Measurements from ENCODE around the gene GSTM5.

Gene GSTM5

DNA sequence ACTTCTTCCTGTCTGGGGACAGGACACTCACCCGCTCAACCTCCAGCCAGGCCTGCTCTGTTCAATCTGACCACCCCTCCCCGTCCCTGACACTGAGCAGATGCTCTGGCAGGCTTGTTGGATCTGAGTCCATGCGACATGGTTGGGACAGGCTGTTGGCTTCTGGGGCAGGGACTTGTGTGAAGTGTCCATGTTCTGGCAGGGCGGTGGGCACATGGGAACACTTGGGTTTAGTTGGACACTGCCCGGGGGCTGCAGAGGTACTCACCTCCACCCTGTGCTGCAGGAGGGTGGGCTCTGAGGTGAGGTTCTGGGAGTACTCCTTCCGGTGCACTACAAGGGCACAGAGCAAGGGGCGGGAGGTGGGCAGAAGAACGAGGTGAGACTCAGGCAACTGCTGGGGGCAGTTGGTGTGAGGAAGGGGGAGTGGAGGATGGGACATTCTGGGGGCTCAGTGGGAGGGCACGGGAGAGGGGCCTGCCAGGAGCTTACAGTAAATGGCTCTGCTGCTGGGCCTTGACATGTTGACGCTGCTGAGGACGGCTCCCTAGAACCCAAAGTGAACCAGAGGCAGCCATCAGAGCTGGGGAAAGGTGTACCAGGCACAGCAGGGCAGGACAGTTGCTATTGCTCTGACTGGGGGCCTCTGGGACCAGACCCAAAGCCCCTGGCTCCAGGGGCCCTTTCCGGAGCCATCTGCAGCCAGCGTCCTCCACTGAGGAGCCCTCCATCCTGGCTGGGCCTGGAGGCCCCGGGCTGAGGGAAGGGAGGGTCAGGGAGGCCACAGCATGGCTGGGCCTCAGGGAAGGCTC, 49.4 kb downstream of the GSTM5 start:
- in situ Hi-C loops (cut with MboI; ENCODE audit: low sequenced_read_pairs, unreplicated experiment): no loop called here
- no peak for DNase-seq (ENCODE audit: low spot score)

DNA sequence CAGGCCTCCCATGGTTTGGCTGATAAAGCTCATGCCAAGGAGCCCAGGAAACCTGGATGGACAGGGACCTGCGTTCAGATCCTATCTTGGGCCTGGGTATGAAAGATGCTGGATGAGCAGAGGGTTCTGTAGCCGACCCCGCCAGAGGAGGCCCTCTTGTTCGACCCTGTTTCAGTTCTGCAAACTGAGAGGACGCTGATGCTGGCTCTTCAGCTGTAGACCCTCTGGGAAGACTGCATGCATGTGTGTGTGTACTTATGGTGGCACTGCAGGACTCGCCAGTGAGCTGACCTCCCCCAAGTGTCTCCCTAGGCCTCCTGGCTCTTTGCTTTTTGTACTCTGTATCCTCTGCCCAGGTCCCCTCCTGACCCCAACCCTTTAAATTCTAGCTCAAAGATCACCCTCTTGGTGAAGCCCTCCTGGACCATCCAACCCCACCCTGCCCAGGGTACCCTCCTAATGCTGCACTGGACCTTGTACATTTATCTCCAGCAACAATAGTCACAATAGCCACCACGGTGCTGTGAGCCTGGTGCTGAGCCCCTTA, 50.1 kb downstream of the GSTM5 start:
- no peak for DNase-seq (ENCODE audit: low spot score)
- TF ChIP-seq, protein P1, sequence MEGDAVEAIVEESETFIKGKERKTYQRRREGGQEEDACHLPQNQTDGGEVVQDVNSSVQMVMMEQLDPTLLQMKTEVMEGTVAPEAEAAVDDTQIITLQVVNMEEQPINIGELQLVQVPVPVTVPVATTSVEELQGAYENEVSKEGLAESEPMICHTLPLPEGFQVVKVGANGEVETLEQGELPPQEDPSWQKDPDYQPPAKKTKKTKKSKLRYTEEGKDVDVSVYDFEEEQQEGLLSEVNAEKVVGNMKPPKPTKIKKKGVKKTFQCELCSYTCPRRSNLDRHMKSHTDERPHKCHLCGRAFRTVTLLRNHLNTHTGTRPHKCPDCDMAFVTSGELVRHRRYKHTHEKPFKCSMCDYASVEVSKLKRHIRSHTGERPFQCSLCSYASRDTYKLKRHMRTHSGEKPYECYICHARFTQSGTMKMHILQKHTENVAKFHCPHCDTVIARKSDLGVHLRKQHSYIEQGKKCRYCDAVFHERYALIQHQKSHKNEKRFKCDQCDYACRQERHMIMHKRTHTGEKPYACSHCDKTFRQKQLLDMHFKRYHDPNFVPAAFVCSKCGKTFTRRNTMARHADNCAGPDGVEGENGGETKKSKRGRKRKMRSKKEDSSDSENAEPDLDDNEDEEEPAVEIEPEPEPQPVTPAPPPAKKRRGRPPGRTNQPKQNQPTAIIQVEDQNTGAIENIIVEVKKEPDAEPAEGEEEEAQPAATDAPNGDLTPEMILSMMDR (IDR thresholded peaks at IDR 0.05; ENCODE audit: borderline replicate concordance, control extremely low read depth, extremely low read depth, insufficient read depth, missing control alignments): no peak
- in situ Hi-C loops (cut with MboI; ENCODE audit: low sequenced_read_pairs, unreplicated experiment): no loop called here

More for the DNA sequence above, 49.4 kb downstream of the GSTM5 start:
- TF ChIP-seq, protein P1 (IDR thresholded peaks at IDR 0.05; ENCODE audit: borderline replicate concordance, control extremely low read depth, extremely low read depth, insufficient read depth, missing control alignments): no peak

DNA sequence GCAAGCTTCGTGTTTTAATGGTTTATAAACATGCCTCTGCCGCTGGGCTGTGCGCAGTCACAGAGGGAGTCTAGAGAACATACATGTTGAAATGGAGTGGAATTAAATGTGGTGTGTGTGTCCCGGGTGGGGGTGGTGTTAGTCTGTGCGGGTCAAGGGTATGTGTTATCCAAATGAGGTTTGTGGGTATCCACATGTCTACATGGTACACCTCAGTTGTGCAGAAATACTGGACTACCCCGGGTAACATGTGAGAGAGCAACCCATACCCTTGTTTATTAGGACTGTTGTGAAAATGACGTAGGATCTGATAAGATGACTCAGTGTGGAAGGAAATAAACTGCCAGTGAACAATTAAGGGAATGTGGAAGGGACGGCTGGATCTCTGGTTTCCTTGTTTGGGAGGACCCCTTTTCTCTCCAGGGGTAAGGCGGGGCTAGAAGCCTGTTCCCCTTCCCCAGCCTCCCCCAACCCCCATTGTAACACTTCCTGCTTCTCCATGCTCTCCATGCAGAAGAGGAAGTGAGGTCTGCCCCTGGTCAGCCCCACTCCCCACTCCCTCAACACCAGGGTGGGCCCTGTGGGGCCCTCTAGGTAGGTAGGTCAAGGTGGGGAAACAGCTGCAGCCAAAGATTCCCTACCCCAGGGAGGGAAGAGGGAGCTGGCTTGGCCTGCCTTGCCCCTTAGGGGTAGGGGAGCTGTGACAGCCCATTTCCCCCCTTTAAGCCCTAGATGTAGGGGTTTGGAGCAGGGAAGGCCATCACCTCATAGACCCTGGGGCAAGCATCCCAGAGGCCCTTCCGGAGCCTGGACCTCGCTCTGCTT, 51.0 kb downstream of the GSTM5 start:
- in situ Hi-C loops (cut with MboI; ENCODE audit: low sequenced_read_pairs, unreplicated experiment): no loop called here
- TF ChIP-seq, protein P1 (IDR thresholded peaks at IDR 0.05; ENCODE audit: borderline replicate concordance, control extremely low read depth, extremely low read depth, insufficient read depth, missing control alignments): no peak
- DNase-seq (ENCODE audit: low spot score): no peak

DNA sequence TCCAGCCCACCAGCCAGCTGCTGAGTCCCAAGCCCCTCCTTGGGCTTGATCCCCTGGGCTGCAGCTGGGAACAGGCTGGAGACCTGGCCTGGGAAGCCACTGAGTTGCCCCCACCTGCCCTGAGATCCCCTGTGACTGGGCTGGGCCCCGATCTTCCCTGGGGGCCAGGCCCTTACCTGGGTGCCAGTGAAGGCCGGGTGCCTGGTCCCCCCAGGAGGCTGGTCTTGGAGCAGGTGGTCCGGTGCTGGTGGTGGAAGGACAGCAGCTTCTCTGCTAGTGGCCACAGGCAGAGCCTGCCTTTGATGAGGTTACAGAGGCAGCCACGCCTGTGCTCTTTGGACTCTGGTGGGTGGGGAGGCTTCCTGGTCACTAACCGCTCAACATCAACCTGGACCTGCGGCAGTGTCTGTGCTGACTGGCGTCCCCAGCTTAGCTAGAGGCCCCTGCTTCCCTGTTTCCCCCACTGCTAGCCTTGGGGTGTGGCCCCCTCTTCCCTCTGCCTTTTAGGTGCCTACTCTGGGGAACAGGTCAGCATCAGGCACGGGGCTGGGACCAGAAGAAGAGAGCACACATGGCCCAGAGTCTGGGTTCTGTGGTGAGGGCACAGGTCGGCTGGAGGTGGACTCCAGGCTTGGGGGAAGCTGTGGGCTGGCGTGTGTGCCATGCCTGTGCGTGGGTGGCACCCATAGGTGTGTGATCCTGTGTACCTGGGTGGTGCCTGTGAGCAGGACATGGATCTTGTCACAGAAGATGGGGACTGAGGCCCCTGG, 51.8 kb downstream of the GSTM5 start, which contains the start of gene EPS8L3:
Gene EPS8L3 (minus strand): TSS at position 278 of the 770 bp plus-strand sequence. CDS start 2,174 bp downstream, outside the sequence.
- DNase-seq (ENCODE audit: low spot score): no peak
- TF ChIP-seq, protein P1 (IDR thresholded peaks at IDR 0.05; ENCODE audit: borderline replicate concordance, control extremely low read depth, extremely low read depth, insufficient read depth, missing control alignments): no peak
- in situ Hi-C loops (cut with MboI; ENCODE audit: low sequenced_read_pairs, unreplicated experiment): no loop called here

DNA sequence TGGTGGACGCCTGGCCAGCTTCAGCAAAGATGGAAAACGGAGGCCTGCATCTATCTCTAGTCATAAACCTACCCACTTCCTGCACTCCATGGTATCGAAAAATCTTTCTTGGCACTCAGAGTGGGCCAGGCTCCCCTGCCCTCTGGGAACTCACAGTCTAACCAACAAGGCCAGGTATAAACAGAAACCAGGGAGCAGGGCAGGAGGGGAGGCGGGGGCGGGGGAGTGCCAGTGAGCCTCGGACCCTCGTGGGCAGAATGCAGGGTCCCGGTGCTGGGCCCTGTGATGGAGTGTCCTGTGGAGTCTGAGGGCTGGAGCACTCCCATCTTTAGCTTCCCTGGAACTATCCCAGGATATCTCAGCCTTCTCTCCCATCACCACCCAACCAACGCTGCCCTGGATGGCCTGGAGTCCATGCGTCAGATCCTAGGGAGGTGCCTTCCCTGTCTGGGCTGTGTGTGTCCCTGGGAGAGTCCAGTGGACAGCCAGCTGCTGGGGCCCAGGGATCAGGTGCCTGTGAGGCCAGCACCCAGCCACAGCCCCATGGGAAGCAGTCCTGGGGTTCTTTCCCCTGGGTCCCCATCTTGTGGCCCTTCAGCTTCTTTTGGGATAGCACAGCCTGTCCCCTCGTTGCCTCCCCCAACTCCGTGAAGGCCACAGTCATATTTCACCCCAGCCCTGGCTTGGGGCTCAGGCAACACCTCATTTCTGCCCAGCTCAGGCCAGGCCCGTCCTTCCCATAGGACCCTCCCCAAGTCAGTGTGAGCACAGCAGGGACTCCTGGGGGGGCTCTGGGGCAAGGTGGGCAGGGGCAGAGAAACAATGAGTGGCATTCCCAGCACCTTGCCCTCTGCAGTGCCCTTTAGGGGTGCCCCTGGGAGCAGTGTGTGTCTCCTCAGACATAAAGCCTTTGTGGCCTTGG, 52.8 kb downstream of the GSTM5 start:
- TF ChIP-seq, protein P1 (IDR thresholded peaks at IDR 0.05; ENCODE audit: borderline replicate concordance, control extremely low read depth, extremely low read depth, insufficient read depth, missing control alignments): no peak

More for the DNA sequence above, 52.8 kb downstream of the GSTM5 start:
- no peak for DNase-seq (ENCODE audit: low spot score)
- in situ Hi-C loops (cut with MboI; ENCODE audit: low sequenced_read_pairs, unreplicated experiment): no loop called here
